Stimulated activated effector memory CD8-positive, alpha-beta T cell treated with anti-CD3 and anti-CD28 coated beads, Interleukin-12 subunit alpha, Interleukin-12 subunit beta, amount 100 ng/mL, for 72 hours (primary cell): ENCODE measurements around the gene DNAH2.

Experiments
- ATAC-seq: fragments of 150-1000 bp; cut with Tn5 transposase; 2 replicates; pipeline ENCODE4 v1.10.0; 2021
- DNase-seq, 2 donors: peaks; one replicate each; pipeline ENCODE4 v3.0.0; 2021 to 2022; ENCODE audit warnings: low spot score in 2 of 2
- H3K27ac Mint-ChIP-seq: one replicate; pipeline ENCODE4 v1.8.0; 2022; ENCODE audit warnings: mild to moderate bottlenecking, mixed read lengths
- H3K36me3 Mint-ChIP-seq: one replicate; pipeline ENCODE4 v1.8.0; 2022; ENCODE audit warnings: mild to moderate bottlenecking, mixed read lengths
- H3K4me1 Mint-ChIP-seq: one replicate; pipeline ENCODE4 v1.8.0; 2022; ENCODE audit warnings: mixed read lengths
- H3K4me3 Mint-ChIP-seq: one replicate; pipeline ENCODE4 v1.8.0; 2022; ENCODE audit warnings: mild to moderate bottlenecking, mixed read lengths
- H3K9me3 Mint-ChIP-seq: one replicate; pipeline ENCODE4 v1.8.0; 2022; ENCODE audit warnings: mixed read lengths

Gene DNAH2

GRCh38 chr17:7740481-7741001 lies 23.0 kb downstream of the DNAH2 start:
- ATAC-seq (no peak), DNase-seq (no peak)
- no peak overlapping the region for H3K27ac Mint-ChIP-seq
- no peaks in the 10 kb centered on the region for H3K36me3 Mint-ChIP-seq
- no peaks in the 10 kb centered on the region for H3K9me3 Mint-ChIP-seq
- H3K4me3 Mint-ChIP-seq, result no peak overlapping the region
- no peaks in the 10 kb centered on the region for H3K4me1 Mint-ChIP-seq

- DNase-seq, result no peak
- Mint-ChIP-seq H3K27ac (no peak overlapping the region), H3K4me1 (no peaks in the 10 kb centered on the region), H3K36me3 (no peaks in the 10 kb centered on the region), H3K4me3 (no peak overlapping the region), H3K9me3 (no peaks in the 10 kb centered on the region)
- no peak for ATAC-seq
Observed at GRCh38 chr17:7742729-7743128, 25.2 kb downstream of the DNAH2 start.

DNA sequence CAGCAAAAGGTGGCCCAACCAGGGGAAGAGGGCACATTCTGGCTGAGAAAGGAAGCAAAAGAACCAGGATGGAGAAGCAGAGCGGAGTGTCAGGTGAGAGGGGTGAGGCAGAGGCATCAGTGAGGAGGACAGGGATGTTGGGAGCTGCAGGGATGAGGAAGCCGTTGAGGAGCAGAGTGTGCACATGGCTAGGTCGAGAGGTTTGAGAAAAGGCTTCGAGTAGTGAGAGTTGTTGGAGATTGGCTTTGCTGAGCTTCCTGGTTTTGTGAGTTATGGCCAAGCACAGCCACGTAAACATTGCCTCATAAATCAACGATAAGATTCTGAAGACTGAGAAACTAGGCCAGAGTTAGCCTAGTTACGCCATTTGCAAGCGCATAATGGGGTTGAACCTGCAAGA lies 26.9 kb downstream of the DNAH2 start:
- ATAC-seq (no peak), DNase-seq (no peak)
- H3K4me1 Mint-ChIP-seq, result no peaks in the 10 kb centered on the region
- no peak overlapping the region for H3K4me3 Mint-ChIP-seq
- H3K9me3 Mint-ChIP-seq, result no peaks in the 10 kb centered on the region
- no peak overlapping the region for H3K27ac Mint-ChIP-seq
- no peaks in the 10 kb centered on the region for H3K36me3 Mint-ChIP-seq

GRCh38 chr17:7745748-7746470 lies 28.4 kb downstream of the DNAH2 start:
- DNase-seq, result no peak
- H3K36me3 Mint-ChIP-seq, result no peaks in the 10 kb centered on the region
- no peak overlapping the region for H3K4me3 Mint-ChIP-seq
- H3K27ac Mint-ChIP-seq, result no peak overlapping the region
- H3K4me1 Mint-ChIP-seq, result no peaks in the 10 kb centered on the region
- ATAC-seq, result no peak
- no peaks in the 10 kb centered on the region for H3K9me3 Mint-ChIP-seq

DNA sequence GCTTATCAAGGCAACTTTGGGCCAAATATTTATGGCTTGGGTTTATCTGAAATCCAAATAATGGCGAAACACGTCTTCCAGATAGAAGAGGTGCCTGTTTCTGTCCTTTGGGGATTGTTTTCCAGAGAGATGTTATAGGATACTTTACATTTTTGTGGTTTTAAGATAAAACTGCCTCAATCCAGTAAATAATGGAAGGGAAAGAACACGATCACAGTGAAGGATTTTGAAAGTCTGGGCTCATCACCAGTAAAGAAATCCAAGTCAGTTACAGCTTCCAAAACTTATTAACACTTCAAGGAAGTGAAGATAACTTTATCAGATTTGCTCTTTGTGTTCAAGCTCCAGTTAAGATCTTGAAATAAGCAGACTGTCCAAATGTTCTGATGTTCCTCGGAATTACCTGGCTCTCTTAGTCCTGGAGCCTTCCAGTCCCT lies 30.1 kb downstream of the DNAH2 start:
- H3K27ac Mint-ChIP-seq, result no peak overlapping the region
- no peaks in the 10 kb centered on the region for H3K9me3 Mint-ChIP-seq
- ATAC-seq (no peak), DNase-seq (no peak)
- no peaks in the 10 kb centered on the region for H3K4me1 Mint-ChIP-seq
- no peak overlapping the region for H3K4me3 Mint-ChIP-seq
- no peaks in the 10 kb centered on the region for H3K36me3 Mint-ChIP-seq

DNA sequence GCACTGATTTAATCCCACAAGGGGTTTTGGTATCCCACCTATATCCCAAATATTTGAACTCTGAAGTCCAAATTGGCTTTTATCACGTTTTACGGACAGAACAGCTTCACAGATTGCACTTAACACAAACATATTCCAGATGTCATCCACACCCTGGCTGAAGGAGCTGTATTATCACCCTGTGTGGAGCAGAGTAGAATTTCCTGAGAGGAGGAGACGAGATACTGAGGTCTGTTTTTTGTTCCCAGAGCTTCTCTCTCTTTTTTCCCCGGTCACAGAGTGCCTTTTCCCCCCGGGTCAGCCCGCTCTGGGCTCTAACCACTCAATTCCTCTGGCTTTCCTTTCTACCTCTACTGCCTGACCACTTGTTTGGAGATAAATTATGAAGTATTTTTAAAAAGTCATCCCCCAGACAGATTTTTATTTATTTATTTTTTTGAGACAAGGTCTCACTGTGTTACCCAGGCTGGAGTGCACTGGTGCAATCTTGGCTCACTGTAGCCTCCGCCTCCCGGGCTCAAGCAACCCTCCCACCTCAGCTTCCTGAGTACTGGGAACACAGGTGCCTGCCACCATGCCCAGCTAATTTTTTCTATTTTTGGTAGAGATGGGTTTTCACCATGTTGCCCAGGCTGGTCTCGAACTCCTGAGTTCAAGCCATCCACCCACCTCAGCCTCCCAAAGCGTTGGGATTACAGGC lies 30.7 kb downstream of the DNAH2 start:
- DNase-seq, result no peak
- ATAC-seq, result no peak
- Mint-ChIP-seq H3K4me3 (no peak overlapping the region), H3K9me3 (no peaks in the 10 kb centered on the region), H3K27ac (no peak overlapping the region), H3K4me1 (no peaks in the 10 kb centered on the region), H3K36me3 (no peaks in the 10 kb centered on the region)

GRCh38 chr17:7750321-7750821 lies 32.8 kb downstream of the DNAH2 start:
- no peak for DNase-seq
- ATAC-seq, result no peak
- Mint-ChIP-seq H3K4me3 (no peak overlapping the region), H3K9me3 (no peaks in the 10 kb centered on the region), H3K27ac (no peak overlapping the region), H3K4me1 (no peaks in the 10 kb centered on the region), H3K36me3 (no peaks in the 10 kb centered on the region)

DNA sequence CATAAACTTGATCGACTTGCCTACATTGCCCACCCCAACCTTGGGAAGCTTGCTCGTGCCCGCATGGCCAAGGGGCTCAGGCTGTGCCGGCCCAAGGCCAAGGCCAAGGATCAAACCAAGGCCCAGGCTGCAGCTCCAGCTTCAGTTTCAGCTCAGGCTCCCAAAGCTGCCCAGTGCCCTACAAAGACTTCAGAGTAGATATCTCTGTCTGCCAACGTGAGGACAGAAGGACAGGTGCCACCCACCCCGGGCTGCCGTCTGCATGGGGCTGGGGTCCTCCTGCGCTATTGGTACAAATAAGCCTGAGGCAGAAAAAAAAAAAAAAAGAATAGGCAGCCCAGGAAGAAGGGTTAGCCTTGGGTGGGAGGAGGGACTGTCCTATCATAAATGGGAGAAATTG lies 37.1 kb downstream of the DNAH2 start:
- no peaks in the 10 kb centered on the region for H3K4me1 Mint-ChIP-seq
- H3K4me3 Mint-ChIP-seq, result no peak overlapping the region
- DNase-seq (no peak), ATAC-seq (no peak)
- no peaks in the 10 kb centered on the region for H3K9me3 Mint-ChIP-seq
- H3K27ac Mint-ChIP-seq, result no peak overlapping the region
- no peaks in the 10 kb centered on the region for H3K36me3 Mint-ChIP-seq

DNA sequence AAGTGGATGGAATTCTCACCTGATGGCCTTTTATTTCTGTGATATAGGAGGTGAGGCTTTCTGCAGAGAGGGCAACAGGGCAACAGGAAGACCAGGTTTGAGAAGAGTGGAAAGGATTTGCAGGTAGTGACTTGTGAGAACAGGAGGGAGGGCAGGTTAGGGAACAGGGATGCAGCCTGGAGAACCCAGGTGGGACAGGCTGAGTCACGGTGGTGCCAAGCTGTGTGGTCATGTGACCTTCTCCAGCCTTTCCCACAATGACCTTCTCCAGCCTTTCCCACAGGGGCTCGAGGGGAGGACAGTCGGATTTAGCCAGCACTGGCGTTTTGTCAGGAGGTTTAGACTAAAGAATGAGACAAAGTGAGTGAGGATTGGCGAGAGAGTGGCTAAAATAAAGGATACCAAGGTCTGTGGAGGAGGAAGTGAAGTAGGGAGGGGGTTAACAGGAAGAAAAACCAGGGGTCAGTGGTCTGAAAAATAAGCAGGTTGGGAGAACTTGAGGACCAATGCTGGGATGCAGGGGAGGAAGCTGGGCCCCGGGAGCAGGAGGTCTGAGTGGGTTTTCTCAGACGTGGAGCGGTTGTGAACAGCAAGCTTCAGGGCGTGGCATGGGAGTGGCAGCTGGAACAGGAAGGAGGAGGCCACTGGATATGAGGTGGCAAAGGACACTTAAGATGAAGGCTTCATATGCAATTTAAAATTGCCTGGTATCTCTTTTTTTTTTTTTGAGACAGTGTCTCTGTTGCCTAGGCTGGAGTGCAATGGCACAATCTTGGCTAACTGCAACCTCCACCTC lies 37.7 kb downstream of the DNAH2 start:
- DNase-seq (no peak), ATAC-seq (no peak)
- Mint-ChIP-seq H3K4me1 (no peaks in the 10 kb centered on the region), H3K9me3 (no peaks in the 10 kb centered on the region), H3K4me3 (no peak overlapping the region), H3K27ac (no peak overlapping the region), H3K36me3 (no peaks in the 10 kb centered on the region)

GRCh38 chr17:7756968-7757367 lies 39.4 kb downstream of the DNAH2 start:
- Mint-ChIP-seq H3K9me3 (no peaks in the 10 kb centered on the region), H3K4me3 (no peak overlapping the region), H3K4me1 (no peaks in the 10 kb centered on the region), H3K36me3 (no peaks in the 10 kb centered on the region), H3K27ac (no peak overlapping the region)
- DNase-seq, result no peak
- ATAC-seq, result no peak

DNA sequence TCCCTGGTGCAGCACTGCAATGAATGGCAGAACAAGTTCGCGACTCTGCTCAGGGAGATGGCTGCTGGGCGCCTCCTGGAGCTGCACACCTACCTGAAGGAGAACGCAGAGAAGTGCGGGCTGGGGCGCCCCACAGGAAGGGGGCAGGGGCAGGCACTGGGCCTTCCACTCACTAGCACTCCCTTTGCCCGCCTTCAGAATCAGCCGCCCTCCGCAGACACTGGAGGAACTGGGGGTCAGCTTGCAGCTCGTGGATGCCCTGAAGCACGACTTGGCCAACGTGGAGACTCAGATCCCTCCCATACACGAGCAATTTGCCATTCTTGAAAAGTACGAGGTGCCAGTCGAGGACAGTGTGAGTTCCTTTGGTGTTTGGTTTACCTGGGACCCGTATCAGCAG lies 46.4 kb downstream of the DNAH2 start:
- ATAC-seq, result no peak
- H3K4me3 Mint-ChIP-seq, result no peak overlapping the region
- H3K27ac Mint-ChIP-seq, result no peak overlapping the region
- no peaks in the 10 kb centered on the region for H3K9me3 Mint-ChIP-seq
- H3K4me1 Mint-ChIP-seq, result no peaks in the 10 kb centered on the region
- H3K36me3 Mint-ChIP-seq, result no peaks in the 10 kb centered on the region
- DNase-seq, result no peak

DNA sequence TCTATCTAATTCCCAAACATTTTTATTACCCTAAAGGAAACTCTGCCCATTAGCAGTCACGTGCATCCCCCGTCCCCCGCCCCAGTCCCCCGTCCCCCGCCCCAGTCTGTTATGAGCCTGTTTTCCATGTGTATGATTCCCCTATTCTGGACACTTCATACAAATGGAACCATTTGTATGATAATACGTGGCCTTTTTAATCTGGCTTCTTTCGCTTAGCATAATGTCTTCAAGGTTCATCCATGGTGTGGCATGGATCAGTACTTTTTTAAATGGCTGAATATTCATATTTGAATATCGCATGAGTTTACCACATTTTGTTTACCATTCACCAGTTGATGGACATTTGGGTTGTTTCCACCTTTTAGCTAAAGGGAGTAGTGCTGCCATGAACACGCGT lies 49.5 kb downstream of the DNAH2 start:
- no peaks in the 10 kb centered on the region for H3K4me1 Mint-ChIP-seq
- no peaks in the 10 kb centered on the region for H3K36me3 Mint-ChIP-seq
- H3K4me3 Mint-ChIP-seq, result no peak overlapping the region
- no peak for ATAC-seq
- DNase-seq, result no peak
- H3K9me3 Mint-ChIP-seq, result no peaks in the 10 kb centered on the region
- H3K27ac Mint-ChIP-seq, result no peak overlapping the region

GRCh38 chr17:7767405-7768021 lies 50.0 kb downstream of the DNAH2 start:
- no peak for ATAC-seq
- no peak for DNase-seq
- Mint-ChIP-seq H3K9me3 (no peaks in the 10 kb centered on the region), H3K4me3 (no peak overlapping the region), H3K36me3 (no peaks in the 10 kb centered on the region), H3K27ac (no peak overlapping the region), H3K4me1 (no peaks in the 10 kb centered on the region)

GRCh38 chr17:7769854-7770253 lies 52.3 kb downstream of the DNAH2 start:
- no peak overlapping the region for H3K27ac Mint-ChIP-seq
- no peaks in the 10 kb centered on the region for H3K4me1 Mint-ChIP-seq

DNA sequence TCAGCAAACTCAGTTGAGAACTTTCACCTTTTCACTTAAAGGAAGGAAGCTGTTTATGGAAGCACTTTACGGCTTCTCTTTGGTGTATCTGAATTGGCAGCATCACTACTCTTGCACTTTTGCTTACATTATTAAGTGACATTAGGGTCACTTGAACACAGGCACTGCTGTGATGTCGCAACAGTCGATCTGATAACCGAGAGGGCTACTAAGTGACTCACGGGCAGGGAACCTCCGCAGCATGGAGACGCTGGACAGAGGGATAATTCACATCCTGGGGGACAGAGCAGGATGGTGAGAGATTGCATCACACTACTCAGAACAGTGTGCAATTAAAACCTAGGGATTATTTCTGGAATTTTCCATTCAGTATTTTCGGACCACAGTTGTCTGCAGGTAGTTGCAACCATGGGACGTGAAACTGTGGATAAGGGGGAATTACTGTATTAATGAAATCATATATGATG lies 56.5 kb downstream of the DNAH2 start:
- DNase-seq, result no peak
- Mint-ChIP-seq H3K27ac (no peak overlapping the region), H3K36me3 (no peaks in the 10 kb centered on the region), H3K4me1 (no peaks in the 10 kb centered on the region), H3K4me3 (no peak overlapping the region), H3K9me3 (no peaks in the 10 kb centered on the region)
- no peak for ATAC-seq

More at GRCh38 chr17:7769854-7770253, 52.3 kb downstream of the DNAH2 start:
- ATAC-seq (no peak), DNase-seq (no peak)
- no peak overlapping the region for H3K4me3 Mint-ChIP-seq
- no peaks in the 10 kb centered on the region for H3K9me3 Mint-ChIP-seq
- H3K36me3 Mint-ChIP-seq, result no peaks in the 10 kb centered on the region
